ENCODE measurements around the gene SEMA6B. TPM values are rescaled to one million over a fixed set of nuclear protein-coding genes. Genes with fewer than 3 reads are reported as not detected.

The SEMA6B gene
- polyA plus RNA-seq, 1 donor (not counting 4 experiments of a cell fraction or from before 2014, with no cell fraction given), result 0.41 TPM

DNA sequence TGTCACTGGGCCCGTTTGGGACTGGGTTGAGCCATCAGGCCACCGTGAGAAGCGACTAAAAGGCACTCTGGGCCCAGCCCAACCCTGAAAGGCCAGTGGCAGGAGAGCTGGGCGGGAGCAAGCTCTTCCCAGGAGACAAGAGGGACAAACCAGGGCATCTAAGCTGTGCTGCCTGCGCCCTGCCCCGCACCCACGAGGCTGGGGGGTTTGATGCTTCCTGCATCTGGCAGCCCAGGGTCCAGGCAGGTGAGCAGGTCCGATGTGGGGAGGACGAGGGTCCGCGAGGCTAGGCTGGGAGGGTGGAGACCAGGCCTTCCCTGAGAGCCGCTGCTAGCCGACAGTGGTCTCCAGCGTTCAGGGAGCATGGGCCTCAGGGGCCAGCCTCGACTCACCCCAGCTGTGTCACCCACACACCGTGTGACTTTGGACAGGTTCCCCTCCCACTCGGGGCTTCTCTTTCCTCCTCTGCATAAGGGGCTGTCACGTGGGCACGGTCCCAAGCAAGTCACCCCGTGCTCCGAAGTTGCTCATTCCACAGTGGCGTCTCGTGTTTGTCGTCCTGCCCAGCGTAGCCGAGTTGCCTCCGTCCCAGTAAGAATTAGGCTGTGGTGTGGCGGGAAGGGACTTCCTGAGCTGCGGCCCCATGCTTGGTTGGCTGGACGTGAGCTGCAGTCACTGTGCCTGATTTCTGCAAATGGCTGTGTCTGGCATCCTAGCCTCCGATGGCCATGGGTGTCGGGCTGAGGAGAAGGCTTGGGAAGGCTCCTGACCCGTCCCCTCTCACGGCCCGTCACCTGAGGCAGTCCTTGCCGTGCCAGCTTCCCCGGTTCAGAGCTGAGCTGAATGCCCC is 57.0 kb downstream of the SEMA6B start:
- Histone ChIP-seq H3K9ac (ENCODE audit: control insufficient read depth, extremely low read depth, insufficient read depth, low read length) (no peak overlapping the region), H3K4me3 (ENCODE audit: control insufficient read depth in 2 of 3, extremely low read depth in 1 of 3, insufficient read depth in 2 of 3, low read depth in 1 of 3, low read length in 3 of 3) (no peak overlapping the region), H3K4me2 (ENCODE audit: control insufficient read depth, extremely low read depth, insufficient read depth, low read depth, low read length) (no peak overlapping the region), H3K36me3 (ENCODE audit: control insufficient read depth in 2 of 2, extremely low read depth in 1 of 2, insufficient read depth in 2 of 2, low read length in 2 of 2) (peaks cover 13 to 21% of the 10 kb centered on the region in 2 experiments), H3K9me3 (ENCODE audit: control insufficient read depth, low read depth, low read length) (no peaks in the 10 kb centered on the region), H3K9me1 (ENCODE audit: control insufficient read depth, extremely low read depth, insufficient read depth, low read length) (peaks cover 2% of the 10 kb centered on the region), H3K27me3 (ENCODE audit: control insufficient read depth, extremely low read depth, insufficient read depth, low read length) (no peaks in the 10 kb centered on the region), H3K27ac (ENCODE audit: control insufficient read depth, insufficient read depth, low read length) (no peak overlapping the region), H2AFZ (ENCODE audit: control insufficient read depth, low read length) (no peak overlapping the region), H4K20me1 (ENCODE audit: control insufficient read depth, extremely low read depth, insufficient read depth, low read length) (no peaks in the 10 kb centered on the region), H3K79me2 (ENCODE audit: control insufficient read depth, insufficient read depth, low read length) (no peaks in the 10 kb centered on the region), H3K4me1 (ENCODE audit: control insufficient read depth, extremely low read depth, insufficient read depth, low read length) (peaks cover 8% of the 10 kb centered on the region)
- no peak for TF ChIP-seq CTCF (optimal IDR thresholded peaks at IDR 0.05 in 1 of 3, IDR thresholded peaks at IDR 0.05 in 1 of 3, conservative IDR thresholded peaks at IDR 0.05 in 1 of 3; ENCODE audit: extremely low read depth in 1 of 3, insufficient read depth in 2 of 3, low read length in 3 of 3)
- no peak for TF ChIP-seq EZH2 (IDR thresholded peaks at IDR 0.05; ENCODE audit: low read length)
- DNase-seq (ENCODE audit: low read depth, low spot score) (no peak), FAIRE-seq (no peak)
- dilution Hi-C loops (cut with MboI; ENCODE audit: extremely low pct_ligation_motif_present, low sequenced_read_pairs), result no loop called here

DNA sequence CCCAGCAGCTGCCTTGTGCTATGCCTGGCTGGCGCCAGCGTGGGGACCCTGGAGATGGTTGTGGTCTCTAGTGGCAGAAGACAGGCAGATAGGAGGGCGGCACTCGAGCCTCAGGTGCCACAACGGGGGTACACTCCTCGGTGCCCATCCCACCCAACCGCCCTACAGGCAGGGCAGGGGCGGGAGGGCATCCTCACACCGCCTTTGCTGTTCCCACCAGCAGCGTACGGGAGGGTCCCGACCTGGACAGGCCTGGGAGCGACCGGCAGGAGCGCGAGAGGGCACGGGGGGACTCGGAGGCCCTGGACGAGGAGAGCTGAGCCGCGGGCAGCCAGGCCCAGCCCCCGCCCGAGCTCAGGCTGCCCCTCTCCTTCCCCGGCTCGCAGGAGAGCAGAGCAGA is 57.8 kb downstream of the SEMA6B start:
- no peak overlapping the region for H3K9ac ChIP-seq (ENCODE audit: control insufficient read depth, extremely low read depth, insufficient read depth, low read length)
- FAIRE-seq, result no peak
- H3K36me3 ChIP-seq (ENCODE audit: control insufficient read depth in 2 of 2, extremely low read depth in 1 of 2, insufficient read depth in 2 of 2, low read length in 2 of 2), result peaks cover 12 to 21% of the 10 kb centered on the region in 2 experiments

More for the DNA sequence above, 57.8 kb downstream of the SEMA6B start:
- no peak for TF ChIP-seq CTCF (optimal IDR thresholded peaks at IDR 0.05 in 1 of 3, IDR thresholded peaks at IDR 0.05 in 1 of 3, conservative IDR thresholded peaks at IDR 0.05 in 1 of 3; ENCODE audit: extremely low read depth in 1 of 3, insufficient read depth in 2 of 3, low read length in 3 of 3)
- TF ChIP-seq EZH2 (IDR thresholded peaks at IDR 0.05; ENCODE audit: low read length), result no peak
- H3K4me2 ChIP-seq (ENCODE audit: control insufficient read depth, extremely low read depth, insufficient read depth, low read depth, low read length), result no peak overlapping the region
- H3K4me3 ChIP-seq (ENCODE audit: control insufficient read depth in 2 of 3, extremely low read depth in 1 of 3, insufficient read depth in 2 of 3, low read depth in 1 of 3, low read length in 3 of 3), result no peak overlapping the region
- no peak overlapping the region for H2AFZ ChIP-seq (ENCODE audit: control insufficient read depth, low read length)
- peaks cover 5% of the 10 kb centered on the region for H3K4me1 ChIP-seq (ENCODE audit: control insufficient read depth, extremely low read depth, insufficient read depth, low read length)
- no peaks in the 10 kb centered on the region for H4K20me1 ChIP-seq (ENCODE audit: control insufficient read depth, extremely low read depth, insufficient read depth, low read length)
- no peaks in the 10 kb centered on the region for H3K27me3 ChIP-seq (ENCODE audit: control insufficient read depth, extremely low read depth, insufficient read depth, low read length)
- H3K9me3 ChIP-seq (ENCODE audit: control insufficient read depth, low read depth, low read length), result no peaks in the 10 kb centered on the region
- no peak for DNase-seq (ENCODE audit: low read depth, low spot score)
- dilution Hi-C loops (cut with MboI; ENCODE audit: extremely low pct_ligation_motif_present, low sequenced_read_pairs), result no loop called here
- no peaks in the 10 kb centered on the region for H3K79me2 ChIP-seq (ENCODE audit: control insufficient read depth, insufficient read depth, low read length)
- no peak overlapping the region for H3K27ac ChIP-seq (ENCODE audit: control insufficient read depth, insufficient read depth, low read length)
- H3K9me1 ChIP-seq (ENCODE audit: control insufficient read depth, extremely low read depth, insufficient read depth, low read length), result peaks cover 2% of the 10 kb centered on the region

Measured in keratinocyte (primary cell).